ENCODE data around the gene HLA-DRA. TPM values are rescaled to one million over a fixed set of nuclear protein-coding genes. Genes with fewer than 3 reads are reported as not detected.

Gene HLA-DRA
- total RNA-seq = 607 TPM
- polyA plus RNA-seq (ENCODE audit: insufficient read depth, low read depth, low replicate concordance) = 489 TPM
- long read RNA-seq, donor 1, transcript HLA-DRA-202 (5 exons, 1,280 nt) = major isoform, 14 of 14 reads
- long read RNA-seq, donor 1, partial matches to known transcripts = 0 of 14 reads
- long read RNA-seq, donor 1, other reads (novel, unspliced or antisense) = 0 of 14 reads
- long read RNA-seq, donor 2, transcript HLA-DRA-202 (5 exons, 1,280 nt) = major isoform, 29 of 34 reads
- long read RNA-seq, donor 2, partial matches to known transcripts = 5 of 34 reads
- long read RNA-seq, donor 2, other reads (novel, unspliced or antisense) = 0 of 34 reads
- long read RNA-seq, donor 3, transcript HLA-DRA-202 (5 exons, 1,280 nt) = major isoform, 40 of 45 reads
- long read RNA-seq, donor 3, partial matches to known transcripts = 5 of 45 reads
- long read RNA-seq, donor 3, other reads (novel, unspliced or antisense) = 0 of 45 reads
- long read RNA-seq, donor 4, transcript HLA-DRA-202 (5 exons, 1,280 nt) = major isoform, 20 of 20 reads
- long read RNA-seq, donor 4, partial matches to known transcripts = 0 of 20 reads
- long read RNA-seq, donor 4, other reads (novel, unspliced or antisense) = 0 of 20 reads
- long read RNA-seq, donor 5, partial matches to known transcripts = 0 of 2 reads
- long read RNA-seq, donor 5, other reads (novel, unspliced or antisense) = 0 of 2 reads
- long read RNA-seq, donor 6, transcript HLA-DRA-202 (5 exons, 1,280 nt) = major isoform, 71 of 109 reads
- long read RNA-seq, donor 6, partial matches to known transcripts = 37 of 109 reads
- long read RNA-seq, donor 6, other reads (novel, unspliced or antisense) = 0 of 109 reads
- long read RNA-seq, donor 7, transcript HLA-DRA-202 (5 exons, 1,280 nt) = major isoform, 123 of 159 reads
- long read RNA-seq, donor 7, partial matches to known transcripts = 33 of 159 reads
- long read RNA-seq, donor 7, other reads (novel, unspliced or antisense) = 3 of 159 reads
- long read RNA-seq, donor 8, transcript HLA-DRA-202 (5 exons, 1,280 nt) = major isoform, 13 of 13 reads
- long read RNA-seq, donor 8, partial matches to known transcripts = 0 of 13 reads
- long read RNA-seq, donor 8, other reads (novel, unspliced or antisense) = 0 of 13 reads
- long read RNA-seq, donor 9, partial matches to known transcripts = 0 of 3 reads
- long read RNA-seq, donor 9, other reads (novel, unspliced or antisense) = 0 of 3 reads
- long read RNA-seq, donor 10, transcript HLA-DRA-202 (5 exons, 1,280 nt) = major isoform, 28 of 50 reads
- long read RNA-seq, donor 10, partial matches to known transcripts = 22 of 50 reads
- long read RNA-seq, donor 10, other reads (novel, unspliced or antisense) = 0 of 50 reads

DNA sequence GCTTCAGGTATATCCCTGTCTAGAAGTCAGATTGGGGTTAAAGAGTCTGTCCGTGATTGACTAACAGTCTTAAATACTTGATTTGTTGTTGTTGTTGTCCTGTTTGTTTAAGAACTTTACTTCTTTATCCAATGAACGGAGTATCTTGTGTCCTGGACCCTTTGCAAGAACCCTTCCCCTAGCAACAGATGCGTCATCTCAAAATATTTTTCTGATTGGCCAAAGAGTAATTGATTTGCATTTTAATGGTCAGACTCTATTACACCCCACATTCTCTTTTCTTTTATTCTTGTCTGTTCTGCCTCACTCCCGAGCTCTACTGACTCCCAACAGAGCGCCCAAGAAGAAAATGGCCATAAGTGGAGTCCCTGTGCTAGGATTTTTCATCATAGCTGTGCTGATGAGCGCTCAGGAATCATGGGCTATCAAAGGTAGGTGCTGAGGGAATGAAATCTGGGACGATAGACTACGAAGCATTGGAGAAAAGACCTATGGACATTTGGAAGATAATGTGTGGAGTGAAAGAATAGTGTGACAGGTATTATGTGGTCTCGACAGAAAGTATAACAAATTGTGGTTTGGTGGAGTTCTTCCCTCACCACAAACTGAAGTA, at the start of gene HLA-DRA:
HLA-DRA (plus strand) TSS at position 286 of the 613 bp plus-strand sequence; CDS start at position 350, 64 bp downstream.
- Histone ChIP-seq H3K27ac (ENCODE audit: low read depth in 2 of 2, low read length in 2 of 2) (peak within 1 kb of the TSS; percentile 74 to 90), H3K9me3 (ENCODE audit: control insufficient read depth in 2 of 3, insufficient read depth in 1 of 3, low read length in 3 of 3) (no peaks in the 10 kb centered on the region), H3K4me3 (ENCODE audit: low read length in 3 of 3) (peak within 1 kb of the TSS; percentile 35 to 81 (median 69)), H3K27me3 (ENCODE audit: control insufficient read depth, insufficient read depth, low read length) (no peaks in the 10 kb centered on the region), H3K4me1 (ENCODE audit: control insufficient read depth in 2 of 3, insufficient read depth in 2 of 3, low read depth in 1 of 3, low read length in 3 of 3) (no peaks in the 10 kb centered on the region), H3K9ac (ENCODE audit: low read length in 3 of 3) (peak within 1 kb of the TSS; percentile 10 to 54 (median 49)), H3K36me3 (ENCODE audit: control insufficient read depth in 2 of 3, insufficient read depth in 3 of 3, low read length in 3 of 3) (peaks cover 0 to 7% (median 0%) of the 10 kb centered on the region in 3 donors)
- FAIRE-seq (peak; percentile 84), DNase-seq (peak in 2 of 5 donors; percentile 70 to 78)
- intact Hi-C loops (cut with DNase I) = no loop called here
- TF ChIP-seq, protein P1, sequence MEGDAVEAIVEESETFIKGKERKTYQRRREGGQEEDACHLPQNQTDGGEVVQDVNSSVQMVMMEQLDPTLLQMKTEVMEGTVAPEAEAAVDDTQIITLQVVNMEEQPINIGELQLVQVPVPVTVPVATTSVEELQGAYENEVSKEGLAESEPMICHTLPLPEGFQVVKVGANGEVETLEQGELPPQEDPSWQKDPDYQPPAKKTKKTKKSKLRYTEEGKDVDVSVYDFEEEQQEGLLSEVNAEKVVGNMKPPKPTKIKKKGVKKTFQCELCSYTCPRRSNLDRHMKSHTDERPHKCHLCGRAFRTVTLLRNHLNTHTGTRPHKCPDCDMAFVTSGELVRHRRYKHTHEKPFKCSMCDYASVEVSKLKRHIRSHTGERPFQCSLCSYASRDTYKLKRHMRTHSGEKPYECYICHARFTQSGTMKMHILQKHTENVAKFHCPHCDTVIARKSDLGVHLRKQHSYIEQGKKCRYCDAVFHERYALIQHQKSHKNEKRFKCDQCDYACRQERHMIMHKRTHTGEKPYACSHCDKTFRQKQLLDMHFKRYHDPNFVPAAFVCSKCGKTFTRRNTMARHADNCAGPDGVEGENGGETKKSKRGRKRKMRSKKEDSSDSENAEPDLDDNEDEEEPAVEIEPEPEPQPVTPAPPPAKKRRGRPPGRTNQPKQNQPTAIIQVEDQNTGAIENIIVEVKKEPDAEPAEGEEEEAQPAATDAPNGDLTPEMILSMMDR (IDR thresholded peaks at IDR 0.05; ENCODE audit: borderline replicate concordance, extremely low read depth, insufficient read depth) = no peak

DNA sequence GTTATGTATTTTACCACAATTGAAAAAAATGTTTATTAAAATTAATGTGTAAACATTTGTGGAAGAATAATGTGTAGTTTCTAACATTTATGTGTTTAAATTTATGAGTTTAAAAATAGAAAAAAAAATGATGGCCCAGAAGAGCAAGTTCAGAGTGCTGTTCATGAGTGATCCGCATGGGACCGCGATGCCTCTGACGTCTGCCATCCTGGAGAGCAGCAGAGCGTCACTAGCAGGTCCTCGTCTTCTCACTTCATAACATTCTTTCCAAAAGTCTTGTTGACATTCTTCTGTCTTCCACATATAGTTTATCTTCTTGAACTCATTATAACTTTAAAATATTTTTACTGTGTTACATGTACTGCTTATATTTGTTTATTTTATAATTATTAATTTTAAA, 48.2 kb upstream of the HLA-DRA start:
- H3K9me3 ChIP-seq (ENCODE audit: control insufficient read depth in 2 of 3, insufficient read depth in 1 of 3, low read length in 3 of 3) = no peaks in the 10 kb centered on the region
- H3K9ac ChIP-seq (ENCODE audit: low read length in 3 of 3) = no peak overlapping the region
- no peaks in the 10 kb centered on the region for H3K4me1 ChIP-seq (ENCODE audit: control insufficient read depth in 2 of 3, insufficient read depth in 2 of 3, low read depth in 1 of 3, low read length in 3 of 3)
- intact Hi-C loops (cut with DNase I) = no loop called here
- FAIRE-seq (no peak), DNase-seq (no peak)
- H3K27ac ChIP-seq (ENCODE audit: low read depth in 2 of 2, low read length in 2 of 2) = no peak overlapping the region
- TF ChIP-seq, protein P1 (IDR thresholded peaks at IDR 0.05; ENCODE audit: borderline replicate concordance, extremely low read depth, insufficient read depth) = no peak
- H3K36me3 ChIP-seq (ENCODE audit: control insufficient read depth in 2 of 3, insufficient read depth in 3 of 3, low read length in 3 of 3) = no peaks in the 10 kb centered on the region
- no peak overlapping the region for H3K4me3 ChIP-seq (ENCODE audit: low read length in 3 of 3)
- no peaks in the 10 kb centered on the region for H3K27me3 ChIP-seq (ENCODE audit: control insufficient read depth, insufficient read depth, low read length)

GRCh38 chr6:32393665-32394420, 45.8 kb upstream of the HLA-DRA start:
- H3K36me3 ChIP-seq (ENCODE audit: control insufficient read depth in 2 of 3, insufficient read depth in 3 of 3, low read length in 3 of 3) = no peaks in the 10 kb centered on the region
- H3K4me3 ChIP-seq (ENCODE audit: low read length in 3 of 3) = no peak overlapping the region
- DNase-seq (peak in 3 of 5 donors; percentile 49 to 80 (median 74)), FAIRE-seq (no peak)
- H3K9me3 ChIP-seq (ENCODE audit: control insufficient read depth in 2 of 3, insufficient read depth in 1 of 3, low read length in 3 of 3) = no peaks in the 10 kb centered on the region
- no peaks in the 10 kb centered on the region for H3K4me1 ChIP-seq (ENCODE audit: control insufficient read depth in 2 of 3, insufficient read depth in 2 of 3, low read depth in 1 of 3, low read length in 3 of 3)
- H3K9ac ChIP-seq (ENCODE audit: low read length in 3 of 3) = no peak overlapping the region
- TF ChIP-seq, protein P1 (IDR thresholded peaks at IDR 0.05; ENCODE audit: borderline replicate concordance, extremely low read depth, insufficient read depth) = no peak
- intact Hi-C loops (cut with DNase I) = no loop called here
- H3K27me3 ChIP-seq (ENCODE audit: control insufficient read depth, insufficient read depth, low read length) = no peaks in the 10 kb centered on the region
- peak overlapping the region in 1 of 2 donors; percentile 11 for H3K27ac ChIP-seq (ENCODE audit: low read depth in 2 of 2, low read length in 2 of 2)
